GM12878 (cell line): ENCODE data around the gene CYB5RL. TPM values are rescaled to one million over a fixed set of nuclear protein-coding genes. Genes with fewer than 3 reads are reported as not detected.

Experiments
- ATAC-seq: fragments of 200-7000 bp; cut with Tn5 transposase; 3 replicates; pipeline ENCODE4 v1.9.1; 2020; ENCODE audit warnings: mild to moderate bottlenecking, moderate library complexity
- BruUV-seq: library from RNA; stranded (reverse); fragments of 400-500 nt; replicated peaks from 2 replicates; lab custom pipeline; 2021; lab: Mats Ljungman, UMichigan
- CTCF ChIA-PET: fragments of 300-600 bp; sonication (Branson Sonifier 250); formaldehyde crosslinking; extraction: SDS; loops from one replicate; lab custom pipeline; 2021; ENCODE audit warnings: inconsistent platforms; lab: Yijun Ruan, JAX
- POLR2A ChIA-PET: fragments of 350-600 bp; formaldehyde crosslinking; extraction: SDS; loops from one replicate; lab custom pipeline; 2021; ENCODE audit warnings: inconsistent platforms; lab: Charles Lee
- RAD21 ChIA-PET: fragments of 300-600 bp; sonication (Branson Sonifier 250); formaldehyde crosslinking; loops from one replicate; lab custom pipeline; 2023; ENCODE audit warnings: antibody characterized with exemption; ENCODE audit not compliant: unreplicated experiment; lab: Charles Lee
- SMC1A ChIA-PET: fragments of 300-600 bp; sonication (Branson Sonifier 250); formaldehyde crosslinking; loops from one replicate; lab custom pipeline; 2023; ENCODE audit not compliant: unreplicated experiment, uncharacterized antibody; lab: Charles Lee
- DNase-seq: peaks from one replicate; pipeline ENCODE4 v3.0.0-alpha.2; 2011; ENCODE audit warnings: low read depth, low spot score
- FAIRE-seq: peaks from 3 replicates; lab custom pipeline; 2011; peaks lifted over from hg19 to GRCh38; lab: Jason Lieb, UNC
- H2AFZ ChIP-seq: 2 replicates; pipeline ENCODE4 v1.6.0; 2011; ENCODE audit warnings: low read depth, low read length, control low read depth; ENCODE audit not compliant: control insufficient read depth
- H3K27ac ChIP-seq: 2 replicates; pipeline ENCODE4 v1.5.1; 2011; ENCODE audit warnings: control low read depth; ENCODE audit not compliant: control insufficient read depth, insufficient read depth
- H3K27me3 ChIP-seq, 2 experiments: replicated peaks in 1 of 2; 2 replicates each; pipeline versions ENCODE4 v1.6.0 to v1.6.1; 2011; ENCODE audit warnings: low read length in 1 of 2; ENCODE audit not compliant: control insufficient read depth in 2 of 2, insufficient read depth in 2 of 2
- H3K36me3 ChIP-seq, 2 experiments: 2 replicates each; pipeline ENCODE4 v1.5.1; 2011; ENCODE audit warnings: low read length in 1 of 2; ENCODE audit not compliant: control insufficient read depth in 2 of 2, insufficient read depth in 2 of 2
- H3K4me1 ChIP-seq: 2 replicates; pipeline ENCODE4 v1.6.1; 2011; ENCODE audit warnings: mild to moderate bottlenecking, low read length, moderate library complexity, mixed read lengths; ENCODE audit not compliant: control insufficient read depth, insufficient read depth
- H3K4me2 ChIP-seq: 2 replicates; pipeline ENCODE4 v1.6.0; 2011; ENCODE audit warnings: control low read depth; ENCODE audit not compliant: control insufficient read depth, insufficient read depth
- H3K4me3 ChIP-seq: fragments of 200-600 bp; sonication (generic); 2 replicates; pipeline ENCODE4 v1.5.1; 2016
- H3K79me2 ChIP-seq: 2 replicates; pipeline ENCODE4 v1.6.0; 2011; ENCODE audit warnings: low read length; ENCODE audit not compliant: control insufficient read depth, insufficient read depth
- H3K9ac ChIP-seq: 2 replicates; pipeline ENCODE4 v1.8.0; 2011; ENCODE audit warnings: low read length, control low read depth, mixed read lengths; ENCODE audit not compliant: control insufficient read depth, insufficient read depth
- H3K9me3 ChIP-seq: replicated peaks from 3 replicates; pipeline ENCODE4 v1.5.1; 2011; ENCODE audit warnings: mild to moderate bottlenecking, low read length; ENCODE audit not compliant: control insufficient read depth, insufficient read depth
- H4K20me1 ChIP-seq: 2 replicates; pipeline ENCODE4 v1.6.0; 2011; ENCODE audit not compliant: control insufficient read depth, insufficient read depth
- CHD4 ChIP-seq: fragments of 200-600 bp; sonication (generic); IDR thresholded peaks from 2 replicates; pipeline ENCODE4 v1.6.1; 2016; ENCODE audit warnings: mild to moderate bottlenecking
- ETV6 ChIP-seq, 2 experiments: fragments of 450-650 bp in 1 of 2; IDR thresholded peaks in 1 of 2; conservative IDR thresholded peaks in 1 of 2; 2 replicates each; pipeline ENCODE4 v1.6.1; 2014; ENCODE audit warnings: antibody characterized with exemption in 1 of 2, borderline replicate concordance in 1 of 2, low read depth in 1 of 2, mild to moderate bottlenecking in 1 of 2, moderate library complexity in 1 of 2
- HDAC6 ChIP-seq: fragments of 200-600 bp; sonication (generic); IDR thresholded peaks from one replicate; pipeline ENCODE4 v1.8.0; 2017; ENCODE audit warnings: antibody characterized with exemption; ENCODE audit not compliant: unreplicated experiment
- HDGF ChIP-seq: fragments of 450-650 bp; IDR thresholded peaks from 2 replicates; pipeline ENCODE4 v1.6.1; 2016; ENCODE audit warnings: antibody characterized with exemption
- NR2C2 ChIP-seq: IDR thresholded peaks from 2 replicates; pipeline ENCODE4 v1.6.1; 2011; ENCODE audit warnings: borderline replicate concordance, low read depth; ENCODE audit not compliant: control insufficient read depth, insufficient read length
- RAD51 ChIP-seq: fragments of 450-650 bp; IDR thresholded peaks from 2 replicates; pipeline ENCODE4 v1.6.1; 2016; ENCODE audit warnings: moderate library complexity, mild to moderate bottlenecking, inconsistent platforms
- RBBP5 ChIP-seq: fragments of 200-600 bp; sonication (generic); conservative IDR thresholded peaks from 2 replicates; pipeline ENCODE4 v1.6.1; 2016
- TARDBP ChIP-seq: IDR thresholded peaks from 2 replicates; pipeline ENCODE4 v1.6.1; 2016; ENCODE audit warnings: borderline replicate concordance
- ZNF207 ChIP-seq: fragments of 450-650 bp; IDR thresholded peaks from 2 replicates; pipeline ENCODE4 v1.6.1; 2014; ENCODE audit warnings: antibody characterized with exemption, mild to moderate bottlenecking, borderline replicate concordance
- ZNF24 ChIP-seq: fragments of 450-650 bp; IDR thresholded peaks from 2 replicates; pipeline ENCODE4 v1.6.1; 2017; ENCODE audit warnings: antibody characterized with exemption, mild to moderate bottlenecking
- WGBS: methylation state at CpG from one replicate; pipeline ENCODE4 v1.1.6; 2016; ENCODE audit warnings: low lambda C conversion rate; ENCODE audit not compliant: insufficient replicate concordance, insufficient coverage; ENCODE audit errors: missing lambda C conversion rate; 5-methylcytosine and 5-hydroxymethylcytosine counted together
- in situ Hi-C: fragments of 300-500 bp; cut with MboI; formaldehyde crosslinking; loops from 9 replicates; pipeline ENCODE4 v1.14.3; 2018; ENCODE audit warnings: mixed read lengths
- intact Hi-C: fragments of 100-400 bp; cut with micrococcal nuclease; formaldehyde crosslinking; loops from one replicate; pipeline ENCODE4 v1.14.2; 2022; ENCODE audit not compliant: unreplicated experiment
- polyA plus RNA-seq, 11 experiments: library from polyadenylated mRNA; depleted of rRNA in 4 of 11; unstranded in 6 of 11; stranded (reverse) in 5 of 11; fragments of >200 nt; fragmentation: Nextera tagmentation in 4 of 11; fragmentation: Illumina TruSeq in 1 of 11; extraction: Ambion mirVana in 4 of 11; extraction: Trizol in 1 of 11; gene quantifications; 1 replicate in 1 of 11; 2 replicates in 10 of 11; pipeline versions ENCODE4 v1.2.1 to v1.2.3, GENCODE V29; 2011 to 2016; ENCODE audit warnings: inconsistent platforms in 2 of 11, missing spikeins in 2 of 11, low read depth in 1 of 11
- total RNA-seq, 4 experiments: library from RNA; depleted of rRNA in 3 of 4; stranded (reverse); fragments of >200 nt in 3 of 4; fragmentation: Illumina TruSeq in 1 of 4; extraction: Trizol in 1 of 4; gene quantifications; 2 replicates each; pipeline versions ENCODE4 v1.2.1 to v1.2.3, GENCODE V29; 2013 to 2021
- TF ChIP-seq, protein P1 (sequence below): fragments of 450-650 bp; IDR thresholded peaks from 2 replicates; pipeline ENCODE4 v1.6.1; 2018; ENCODE audit warnings: borderline replicate concordance, mild to moderate bottlenecking; ENCODE audit not compliant: partially characterized antibody

Gene CYB5RL
- total and polyA plus RNA-seq, 10 of the 15 experiments (the other 5 are each of a cell fraction or from before 2014, with no cell fraction given): 3.1 to 8.7 (median 7.2) TPM

DNA sequence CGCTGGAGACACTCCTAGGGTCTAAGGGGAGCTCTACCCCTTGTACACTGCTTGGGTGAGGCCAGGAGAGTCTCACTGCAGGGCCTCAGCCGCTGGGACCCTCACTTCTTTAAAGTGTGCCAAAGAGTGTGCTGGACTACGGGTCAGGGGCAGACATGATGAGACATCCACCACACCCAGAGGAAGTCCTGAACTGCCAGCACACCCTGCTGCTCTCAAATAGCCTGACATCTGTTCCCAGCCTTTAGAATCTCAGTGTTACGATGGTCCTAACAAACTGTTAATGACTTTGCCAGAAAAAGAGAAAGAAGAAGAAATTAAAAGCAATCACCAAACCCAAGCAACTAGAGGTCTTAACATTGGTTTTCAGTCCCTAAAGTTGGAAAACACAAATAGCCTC lies 49.1 kb upstream of the CYB5RL start:
- Histone ChIP-seq H3K79me2 (no peaks in the 10 kb centered on the region), H3K36me3 (peaks cover 0 to 17% of the 10 kb centered on the region in 2 experiments; a peak in 3 of 4 replicates), H3K9me3 (no peaks in the 10 kb centered on the region), H3K4me3 (no peak overlapping the region), H4K20me1 (no peaks in the 10 kb centered on the region), H3K27me3 (no peaks in the 10 kb centered on the region), H3K4me1 (no peaks in the 10 kb centered on the region), H2AFZ (no peak overlapping the region), H3K27ac (no peak overlapping the region), H3K4me2 (no peak overlapping the region), H3K9ac (no peak overlapping the region)
- CTCF ChIA-PET: no interaction called here
- whole genome bisulfite sequencing: 81% methylated on average over 4 of the region's 4 CpGs
- intact Hi-C loops (no loop called here), in situ Hi-C loops (no loop called here)
- TF ChIP-seq RAD51 (no peak), HDGF (no peak), ETV6 (conservative IDR thresholded peaks at IDR 0.05 in 1 of 2, IDR thresholded peaks at IDR 0.05 in 1 of 2; ENCODE audit: borderline replicate concordance in 1 of 2, low read depth in 1 of 2) (no peak), CHD4 (no peak), TARDBP (no peak), ZNF207 (no peak), RBBP5 (no peak), NR2C2 (no peak), HDAC6 (no peak), ZNF24 (no peak)
- TF ChIP-seq, protein P1, sequence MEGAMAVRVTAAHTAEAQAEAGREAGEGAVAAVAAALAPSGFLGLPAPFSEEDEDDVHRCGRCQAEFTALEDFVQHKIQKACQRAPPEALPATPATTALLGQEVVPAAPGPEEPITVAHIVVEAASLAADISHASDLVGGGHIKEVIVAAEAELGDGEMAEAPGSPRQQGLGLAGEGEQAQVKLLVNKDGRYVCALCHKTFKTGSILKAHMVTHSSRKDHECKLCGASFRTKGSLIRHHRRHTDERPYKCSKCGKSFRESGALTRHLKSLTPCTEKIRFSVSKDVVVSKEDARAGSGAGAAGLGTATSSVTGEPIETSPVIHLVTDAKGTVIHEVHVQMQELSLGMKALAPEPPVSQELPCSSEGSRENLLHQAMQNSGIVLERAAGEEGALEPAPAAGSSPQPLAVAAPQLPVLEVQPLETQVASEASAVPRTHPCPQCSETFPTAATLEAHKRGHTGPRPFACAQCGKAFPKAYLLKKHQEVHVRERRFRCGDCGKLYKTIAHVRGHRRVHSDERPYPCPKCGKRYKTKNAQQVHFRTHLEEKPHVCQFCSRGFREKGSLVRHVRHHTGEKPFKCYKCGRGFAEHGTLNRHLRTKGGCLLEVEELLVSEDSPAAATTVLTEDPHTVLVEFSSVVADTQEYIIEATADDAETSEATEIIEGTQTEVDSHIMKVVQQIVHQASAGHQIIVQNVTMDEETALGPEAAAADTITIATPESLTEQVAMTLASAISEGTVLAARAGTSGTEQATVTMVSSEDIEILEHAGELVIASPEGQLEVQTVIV: no peak
- RAD21 ChIA-PET: no interaction called here
- SMC1A ChIA-PET: no interaction called here
- DNase-seq (no peak), FAIRE-seq (no peak), ATAC-seq (no peak)
- POLR2A ChIA-PET: no interaction called here
- BruUV-seq: no TSS peak
